ENCODE data around the gene NPAS4. TPM values are rescaled to one million over a fixed set of nuclear protein-coding genes. Genes with fewer than 3 reads are reported as not detected.
A peak's percentile ranks its signal among the peaks of the same experiment; 100 is the strongest.

The NPAS4 gene
- polyA plus RNA-seq, 2 of the 4 experiments (the other 2 are of a cell fraction): 0.03 TPM; not detected in 1

- H3K4me1 ChIP-seq: no peaks in the 10 kb centered on the region
- 12% methylated on average over 6 of the region's 6 CpGs for WGBS (ENCODE audit: missing lambda C conversion rate)
- H3K4me3 ChIP-seq: no peak overlapping the region
- FAIRE-seq (no peak), DNase-seq (ENCODE audit: low read depth in 1 of 2, low spot score in 1 of 2) (no peak), ATAC-seq (0 out of 6 replicates have a peak, but pooled peaks have one; percentile 24 to 26)
- H3K9me3 ChIP-seq: no peaks in the 10 kb centered on the region
- ChIA-PET POLR2A (no interaction called here), CTCF (interaction anchor here (1.0 to 1.6 kb wide), 5 partner anchors 13 to 46 kb away, joined by 3 to 6 read pairs (median 4); partner anchors contain the start of gene MRPL11)
- no peak overlapping the region for H3K4me2 ChIP-seq
- no peak overlapping the region for H3K27ac ChIP-seq
- TF ChIP-seq BHLHE40 (IDR thresholded peaks at IDR 0.05; ENCODE audit: low read depth, low read length) (no peak), RARB (CRISPR knock-in tag; IDR thresholded peaks at IDR 0.05) (no peak), ZNF302 (CRISPR knock-in tag; IDR thresholded peaks at IDR 0.05) (no peak), MAZ (IDR thresholded peaks at IDR 0.05; ENCODE audit: borderline replicate concordance, low read depth, low read length) (no peak), TP53 (CRISPR knock-in tag; IDR thresholded peaks at IDR 0.05) (no peak), MAFK (IDR thresholded peaks at IDR 0.05; ENCODE audit: partially characterized antibody) (no peak), ZC3H11A (IDR thresholded peaks at IDR 0.05) (no peak), NR3C1 (IDR thresholded peaks at IDR 0.05) (no peak), HDAC2 (IDR thresholded peaks at IDR 0.05) (no peak)
- TF ChIP-seq, protein P1, sequence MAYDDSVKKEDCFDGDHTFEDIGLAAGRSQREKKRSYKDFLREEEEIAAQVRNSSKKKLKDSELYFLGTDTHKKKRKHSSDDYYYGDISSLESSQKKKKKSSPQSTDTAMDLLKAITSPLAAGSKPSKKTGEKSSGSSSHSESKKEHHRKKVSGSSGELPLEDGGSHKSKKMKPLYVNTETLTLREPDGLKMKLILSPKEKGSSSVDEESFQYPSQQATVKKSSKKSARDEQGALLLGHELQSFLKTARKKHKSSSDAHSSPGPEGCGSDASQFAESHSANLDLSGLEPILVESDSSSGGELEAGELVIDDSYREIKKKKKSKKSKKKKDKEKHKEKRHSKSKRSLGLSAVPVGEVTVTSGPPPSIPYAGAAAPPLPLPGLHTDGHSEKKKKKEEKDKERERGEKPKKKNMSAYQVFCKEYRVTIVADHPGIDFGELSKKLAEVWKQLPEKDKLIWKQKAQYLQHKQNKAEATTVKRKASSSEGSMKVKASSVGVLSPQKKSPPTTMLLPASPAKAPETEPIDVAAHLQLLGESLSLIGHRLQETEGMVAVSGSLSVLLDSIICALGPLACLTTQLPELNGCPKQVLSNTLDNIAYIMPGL (CRISPR knock-in tag; IDR thresholded peaks at IDR 0.05; ENCODE audit: borderline replicate concordance): no peak
Measured at GRCh38 chr11:66454247-66454646, 33.4 kb downstream of the NPAS4 start.

DNA sequence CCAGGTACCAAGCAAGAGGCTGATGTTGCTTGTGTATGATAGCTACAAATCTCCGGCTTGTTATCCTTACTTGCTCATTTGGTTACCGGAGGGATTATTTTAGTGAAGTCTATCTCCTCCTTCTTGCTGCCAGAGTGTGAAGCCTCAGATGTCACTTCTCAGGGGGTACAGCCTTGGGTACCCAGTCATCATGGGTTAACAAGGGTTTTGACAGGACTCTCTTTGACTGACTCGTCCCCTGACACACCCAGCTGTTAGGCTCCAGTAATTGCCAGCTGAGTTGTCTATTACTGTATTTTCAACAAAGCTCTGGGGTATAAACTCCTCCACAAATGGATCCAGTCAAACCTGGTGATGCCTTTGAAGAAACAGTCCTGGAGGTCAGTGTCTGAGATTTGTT, 34.0 kb downstream of the NPAS4 start:
- CTCF ChIA-PET: interaction anchor here (1.0 to 1.6 kb wide), 6 partner anchors 14 to 47 kb away, joined by 3 to 6 read pairs (median 4); partner anchors contain the start of gene MRPL11

More for the DNA sequence above, 34.0 kb downstream of the NPAS4 start:
- ATAC-seq: peak in 1 of 2 experiments; percentile 22; a peak in 1 of 6 replicates
- no peak for FAIRE-seq
- Histone ChIP-seq H3K9me3 (no peaks in the 10 kb centered on the region), H3K4me1 (no peaks in the 10 kb centered on the region), H3K27ac (no peak overlapping the region), H3K4me3 (no peak overlapping the region), H3K4me2 (no peak overlapping the region)
- TF ChIP-seq JUN (IDR thresholded peaks at IDR 0.05) (no peak), ZSCAN20 (CRISPR knock-in tag; IDR thresholded peaks at IDR 0.05) (no peak), ESRRA (IDR thresholded peaks at IDR 0.05; ENCODE audit: borderline replicate concordance, low read length) (no peak), TFCP2L1 (CRISPR knock-in tag; IDR thresholded peaks at IDR 0.05) (no peak), RARB (CRISPR knock-in tag; IDR thresholded peaks at IDR 0.05) (no peak), EHMT2 (IDR thresholded peaks at IDR 0.05; ENCODE audit: low read depth) (no peak), ELK1 (IDR thresholded peaks at IDR 0.05; ENCODE audit: low read depth, low read length) (no peak), POLR2A (IDR thresholded peaks at IDR 0.05; ENCODE audit: low read length) (no peak), KDM5A (IDR thresholded peaks at IDR 0.05) (no peak), CHD2 (IDR thresholded peaks at IDR 0.05; ENCODE audit: low read length, partially characterized antibody) (no peak), RCOR1 (IDR thresholded peaks at IDR 0.05; ENCODE audit: low read depth, low read length) (no peak), CHD4 (IDR thresholded peaks at IDR 0.05; ENCODE audit: borderline replicate concordance) (no peak), TP53 (CRISPR knock-in tag; IDR thresholded peaks at IDR 0.05) (no peak), CTCF (IDR thresholded peaks at IDR 0.05) (no peak), MYC (IDR thresholded peaks at IDR 0.05; ENCODE audit: borderline replicate concordance, low read length) (no peak), PHF8 (IDR thresholded peaks at IDR 0.05; ENCODE audit: borderline replicate concordance, low read depth) (no peak), GATA3 (IDR thresholded peaks at IDR 0.05; ENCODE audit: borderline replicate concordance) (no peak)
- TF ChIP-seq, protein P2, sequence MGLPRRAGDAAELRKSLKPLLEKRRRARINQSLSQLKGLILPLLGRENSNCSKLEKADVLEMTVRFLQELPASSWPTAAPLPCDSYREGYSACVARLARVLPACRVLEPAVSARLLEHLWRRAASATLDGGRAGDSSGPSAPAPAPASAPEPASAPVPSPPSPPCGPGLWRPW (IDR thresholded peaks at IDR 0.05): no peak
- TF ChIP-seq, protein P3, sequence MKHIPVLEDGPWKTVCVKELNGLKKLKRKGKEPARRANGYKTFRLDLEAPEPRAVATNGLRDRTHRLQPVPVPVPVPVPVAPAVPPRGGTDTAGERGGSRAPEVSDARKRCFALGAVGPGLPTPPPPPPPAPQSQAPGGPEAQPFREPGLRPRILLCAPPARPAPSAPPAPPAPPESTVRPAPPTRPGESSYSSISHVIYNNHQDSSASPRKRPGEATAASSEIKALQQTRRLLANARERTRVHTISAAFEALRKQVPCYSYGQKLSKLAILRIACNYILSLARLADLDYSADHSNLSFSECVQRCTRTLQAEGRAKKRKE (CRISPR knock-in tag; IDR thresholded peaks at IDR 0.05; ENCODE audit: low read depth): no peak
- 53% methylated on average over 3 of the region's 3 CpGs for WGBS (ENCODE audit: missing lambda C conversion rate)
- DNase-seq (ENCODE audit: low read depth in 1 of 2, low spot score in 1 of 2): no peak
- POLR2A ChIA-PET: no interaction called here
